ENCODE results near the gene DNAJC11.
"Not testable (repeated sequence)": the region's sequence is repeated elsewhere in the genome, so short reads cannot be mapped to it uniquely, and the experiment has no call there.

Gene DNAJC11

GRCh38 chr1:6694121-6694713, 7.4 kb downstream of the DNAJC11 start:
- no peak for DNase-seq

- DNase-seq, result no peak
Measured at GRCh38 chr1:6692956-6693355, 8.7 kb downstream of the DNAJC11 start.

GRCh38 chr1:6691507-6691906, 10.1 kb downstream of the DNAJC11 start:
- no peak for DNase-seq

- DNase-seq, result no peak
Measured at GRCh38 chr1:6690186-6690585, 11.4 kb downstream of the DNAJC11 start.

- DNase-seq, result no peak
Measured at GRCh38 chr1:6688757-6689156, 12.9 kb downstream of the DNAJC11 start.

GRCh38 chr1:6688001-6688400, 13.6 kb downstream of the DNAJC11 start:
- no peak for DNase-seq

GRCh38 chr1:6686294-6686693, 15.3 kb downstream of the DNAJC11 start:
- no peak for DNase-seq

- no peak for DNase-seq
Measured at GRCh38 chr1:6685381-6685780, 16.2 kb downstream of the DNAJC11 start.

GRCh38 chr1:6683434-6683833, 18.2 kb downstream of the DNAJC11 start:
- no peak for DNase-seq

GRCh38 chr1:6675941-6676340, 25.7 kb downstream of the DNAJC11 start:
- DNase-seq, result no peak

GRCh38 chr1:6674771-6675170, 26.8 kb downstream of the DNAJC11 start:
- DNase-seq, result no peak

- DNase-seq, result no peak
Measured at GRCh38 chr1:6673816-6674398, 27.7 kb downstream of the DNAJC11 start.

- no peak for DNase-seq
Measured at GRCh38 chr1:6672558-6672957, 29.1 kb downstream of the DNAJC11 start.

- DNase-seq, result no peak
Measured at GRCh38 chr1:6668503-6668902, 33.1 kb downstream of the DNAJC11 start.

- DNase-seq, result no peak
Measured at GRCh38 chr1:6667139-6667538, 34.5 kb downstream of the DNAJC11 start.

GRCh38 chr1:6666696-6667095, 34.9 kb downstream of the DNAJC11 start:
- no peak for DNase-seq

- DNase-seq, result not testable (repeated sequence)
Measured at GRCh38 chr1:6662468-6662867, 39.1 kb downstream of the DNAJC11 start.

- DNase-seq, result no peak
Measured at GRCh38 chr1:6660415-6661049, 41.1 kb downstream of the DNAJC11 start.

- no peak for DNase-seq
Measured at GRCh38 chr1:6658359-6659060, 43.1 kb downstream of the DNAJC11 start.

GRCh38 chr1:6657138-6657537, 44.5 kb downstream of the DNAJC11 start:
- no peak for DNase-seq

- DNase-seq, result no peak
Measured at GRCh38 chr1:6653436-6654290, 48.0 kb downstream of the DNAJC11 start.

- DNase-seq, result no peak
Measured at GRCh38 chr1:6652986-6653385, 48.6 kb downstream of the DNAJC11 start.

GRCh38 chr1:6651909-6652308, 49.7 kb downstream of the DNAJC11 start:
- no peak for DNase-seq

Measured in activated naive CD4-positive, alpha-beta T cell treated with anti-CD3 and anti-CD28 coated beads, Interleukin-2, amount 50 U/mL, for 16 hours (primary cell).